Smooth muscle cell (in vitro differentiated cells): ENCODE data around the gene CDC42EP2. TPM values are rescaled to one million over a fixed set of nuclear protein-coding genes. Genes with fewer than 3 reads are reported as not detected.

Source experiments
- DNase-seq: peaks from one replicate; lab custom pipeline; 2025; ENCODE audit not compliant: unreplicated experiment; lab: John Stamatoyannopoulos, UW
- H2AFZ ChIP-seq: fragments of 200-600 bp; sonication (generic); 2 replicates; pipeline ENCODE4 v1.6.0; 2016; ENCODE audit warnings: antibody characterized with exemption, low read depth, mild to moderate bottlenecking
- H3F3A ChIP-seq: fragments of 200-600 bp; sonication (generic); 2 replicates; pipeline ENCODE4 v1.6.0; 2017; ENCODE audit warnings: antibody characterized with exemption, low read depth
- H3K27ac ChIP-seq: fragments of 200-600 bp; sonication (generic); 2 replicates; pipeline ENCODE4 v1.5.1; 2016; ENCODE audit warnings: low read depth, mild to moderate bottlenecking
- H3K27me3 ChIP-seq: fragments of 200-600 bp; sonication (generic); 2 replicates; pipeline ENCODE4 v1.6.1; 2016; ENCODE audit warnings: low read depth, mild to moderate bottlenecking
- H3K36me3 ChIP-seq: fragments of 200-600 bp; sonication (generic); 2 replicates; pipeline ENCODE4 v1.5.1; 2016; ENCODE audit warnings: low read depth
- H3K4me1 ChIP-seq: fragments of 200-600 bp; sonication (generic); 2 replicates; pipeline ENCODE4 v1.5.1; 2016; ENCODE audit warnings: low read depth
- H3K4me2 ChIP-seq: fragments of 200-600 bp; sonication (generic); 2 replicates; pipeline ENCODE4 v1.6.0; 2016; ENCODE audit warnings: mild to moderate bottlenecking
- H3K4me3 ChIP-seq: fragments of 200-600 bp; sonication (generic); 2 replicates; pipeline ENCODE4 v1.5.1; 2016; ENCODE audit warnings: mild to moderate bottlenecking
- H3K79me2 ChIP-seq: fragments of 200-600 bp; sonication (generic); 2 replicates; pipeline ENCODE4 v1.6.0; 2016; ENCODE audit warnings: low read depth, mild to moderate bottlenecking
- H3K9ac ChIP-seq: fragments of 200-600 bp; sonication (generic); 2 replicates; pipeline ENCODE4 v1.6.0; 2016; ENCODE audit warnings: low read depth
- H3K9me3 ChIP-seq: fragments of 200-600 bp; sonication (generic); replicated peaks from 2 replicates; pipeline ENCODE4 v1.5.1; 2016; ENCODE audit warnings: low read depth
- H4K20me1 ChIP-seq: fragments of 200-600 bp; sonication (generic); 2 replicates; pipeline ENCODE4 v1.6.0; 2016; ENCODE audit warnings: low read depth
- CTCF ChIP-seq: fragments of 200-600 bp; sonication (generic); IDR thresholded peaks from 2 replicates; pipeline ENCODE4 v1.5.1; 2017; ENCODE audit warnings: borderline replicate concordance, mild to moderate bottlenecking, antibody characterized with exemption; ENCODE audit not compliant: insufficient read depth, poor library complexity, severe bottlenecking
- WGBS: methylation state at CpG from one replicate; pipeline ENCODE4 v1.1.7; 2016; ENCODE audit warnings: low lambda C conversion rate; 5-methylcytosine and 5-hydroxymethylcytosine counted together
- polyA plus RNA-seq: library from polyadenylated mRNA; unstranded; fragments of >200 nt; fragmentation: Nextera tagmentation; extraction: Ambion mirVana; gene quantifications from 2 replicates; pipeline ENCODE4 v1.2.1, GENCODE V29; 2016
- total RNA-seq: library from RNA; depleted of rRNA; stranded (reverse); fragments of >200 nt; gene quantifications from 2 replicates; pipeline ENCODE4 v1.2.3, GENCODE V29; 2014

CDC42EP2 gene
- total and polyA plus RNA-seq, 2 experiments from 2014 or later = 4.0 to 7.8 TPM

- 39% methylated on average over 12 of the region's 12 CpGs for WGBS
- DNase-seq = no peak
Observed at GRCh38 chr11:65301491-65302329, 13.0 kb upstream of the CDC42EP2 start.

GRCh38 chr11:65303555-65303954, 11.1 kb upstream of the CDC42EP2 start:
- WGBS = 100% methylated on average over 3 of the region's 3 CpGs
- H3K79me2 ChIP-seq = no peaks in the 10 kb centered on the region
- no peaks in the 10 kb centered on the region for H3K9me3 ChIP-seq
- H3F3A ChIP-seq = no peaks in the 10 kb centered on the region
- H3K36me3 ChIP-seq = no peaks in the 10 kb centered on the region
- no peak overlapping the region for H3K4me3 ChIP-seq
- no peak overlapping the region for H3K4me2 ChIP-seq
- no peak overlapping the region for H3K9ac ChIP-seq
- no peak for TF ChIP-seq CTCF
- H2AFZ ChIP-seq = no peak overlapping the region
- H3K27ac ChIP-seq = no peak overlapping the region
- DNase-seq = no peak
- H3K4me1 ChIP-seq = peaks cover 12% of the 10 kb centered on the region
- no peaks in the 10 kb centered on the region for H4K20me1 ChIP-seq
- no peaks in the 10 kb centered on the region for H3K27me3 ChIP-seq

More at GRCh38 chr11:65301491-65302329, 13.0 kb upstream of the CDC42EP2 start:
- Histone ChIP-seq H3K36me3 (no peaks in the 10 kb centered on the region), H3K27me3 (no peaks in the 10 kb centered on the region), H4K20me1 (no peaks in the 10 kb centered on the region), H3K4me3 (no peak overlapping the region), H3K9ac (no peak overlapping the region), H3K4me2 (peak overlapping the region; percentile 52), H2AFZ (no peak overlapping the region), H3K4me1 (peaks cover 12% of the 10 kb centered on the region), H3F3A (no peaks in the 10 kb centered on the region), H3K9me3 (no peaks in the 10 kb centered on the region), H3K79me2 (no peaks in the 10 kb centered on the region), H3K27ac (no peak overlapping the region)
- TF ChIP-seq CTCF = no peak

GRCh38 chr11:65304110-65304509, 10.6 kb upstream of the CDC42EP2 start:
- no peaks in the 10 kb centered on the region for H3K36me3 ChIP-seq
- H3K4me2 ChIP-seq = no peak overlapping the region
- H3F3A ChIP-seq = no peaks in the 10 kb centered on the region
- no peak overlapping the region for H3K27ac ChIP-seq
- H3K27me3 ChIP-seq = no peaks in the 10 kb centered on the region
- H3K9me3 ChIP-seq = no peaks in the 10 kb centered on the region
- H4K20me1 ChIP-seq = no peaks in the 10 kb centered on the region
- peaks cover 12% of the 10 kb centered on the region for H3K4me1 ChIP-seq
- H2AFZ ChIP-seq = no peak overlapping the region
- no peak overlapping the region for H3K9ac ChIP-seq
- DNase-seq = no peak
- no peak overlapping the region for H3K4me3 ChIP-seq
- no peaks in the 10 kb centered on the region for H3K79me2 ChIP-seq
- no peak for TF ChIP-seq CTCF
- WGBS = 97% methylated on average over 4 of the region's 4 CpGs

- H3F3A ChIP-seq = no peaks in the 10 kb centered on the region
- H4K20me1 ChIP-seq = no peaks in the 10 kb centered on the region
- H3K27ac ChIP-seq = no peak overlapping the region
- H3K4me1 ChIP-seq = peaks cover 12% of the 10 kb centered on the region
- no peak overlapping the region for H3K9ac ChIP-seq
- no peak for DNase-seq
- H3K79me2 ChIP-seq = no peaks in the 10 kb centered on the region
- TF ChIP-seq CTCF = no peak
- no peaks in the 10 kb centered on the region for H3K27me3 ChIP-seq
- H3K4me3 ChIP-seq = no peak overlapping the region
- no peaks in the 10 kb centered on the region for H3K9me3 ChIP-seq
- no peak overlapping the region for H3K4me2 ChIP-seq
- H3K36me3 ChIP-seq = no peaks in the 10 kb centered on the region
- H2AFZ ChIP-seq = no peak overlapping the region
- WGBS = 87% methylated on average over 4 of the region's 7 CpGs
Observed at GRCh38 chr11:65304613-65305012, 10.1 kb upstream of the CDC42EP2 start.
